Caco-2 (cell line): ENCODE measurements around the gene AKR1C3. TPM values are rescaled to one million over a fixed set of nuclear protein-coding genes. Genes with fewer than 3 reads are reported as not detected.
"Not testable (repeated sequence)": the region's sequence is repeated elsewhere in the genome, so short reads cannot be mapped to it uniquely, and the experiment has no call there.

ENCODE experiments used
- BruUV-seq: library from RNA; stranded (reverse); fragments of 400-500 nt; replicated peaks from 2 replicates; lab custom pipeline; 2021; lab: Mats Ljungman, UMichigan
- CTCF ChIA-PET: fragments of 300-600 bp; sonication (Branson Sonifier 250); formaldehyde crosslinking; loops from one replicate; lab custom pipeline; 2022; ENCODE audit warnings: antibody characterized with exemption; lab: Charles Lee
- POLR2A ChIA-PET: fragments of 300-600 bp; sonication (Branson Sonifier 250); formaldehyde crosslinking; loops from one replicate; lab custom pipeline; 2022; ENCODE audit warnings: antibody characterized with exemption; lab: Charles Lee
- DNase-seq, 2 experiments: peaks; one replicate each; pipeline versions ENCODE4 v3.0.0 to v3.0.0-alpha.2; 2020 to 2022
- H3K27me3 ChIP-seq: replicated peaks from 2 replicates; pipeline ENCODE4 v1.6.0; 2011; ENCODE audit warnings: low read length; ENCODE audit not compliant: control insufficient read depth, insufficient read depth
- H3K36me3 ChIP-seq: 2 replicates; pipeline ENCODE4 v1.5.1; 2011; ENCODE audit warnings: low read length; ENCODE audit not compliant: control insufficient read depth, insufficient read depth
- H3K4me1 ChIP-seq: fragments of 250-450 bp; sonication (Bioruptor Pico); 2 replicates; pipeline ENCODE4 v1.5.1; 2020; ENCODE audit warnings: mild to moderate bottlenecking
- H3K4me3 ChIP-seq: 2 replicates; pipeline ENCODE4 v1.5.1; 2011; ENCODE audit warnings: low read depth, mild to moderate bottlenecking, control low read depth, low read length
- H3K9me3 ChIP-seq: fragments of 250-450 bp; sonication (Bioruptor Pico); 2 replicates; pipeline ENCODE4 v1.5.1; 2020; ENCODE audit warnings: mild to moderate bottlenecking, moderate library complexity
- H3K27ac Mint-ChIP-seq: one replicate; pipeline ENCODE4 v1.8.0; 2022; ENCODE audit warnings: mixed read lengths; ENCODE audit not compliant: unreplicated experiment
- H3K27me3 Mint-ChIP-seq: one replicate; pipeline ENCODE4 v1.8.0; 2022; ENCODE audit warnings: mixed read lengths; ENCODE audit not compliant: insufficient read depth, unreplicated experiment
- H3K36me3 Mint-ChIP-seq: one replicate; pipeline ENCODE4 v1.8.0; 2022; ENCODE audit warnings: mild to moderate bottlenecking, mixed read lengths; ENCODE audit not compliant: insufficient read depth, unreplicated experiment
- H3K4me1 Mint-ChIP-seq: one replicate; pipeline ENCODE4 v1.8.0; 2022; ENCODE audit warnings: low read depth, mixed read lengths; ENCODE audit not compliant: unreplicated experiment
- H3K4me3 Mint-ChIP-seq: one replicate; pipeline ENCODE4 v1.8.0; 2022; ENCODE audit warnings: mild to moderate bottlenecking, moderate library complexity, mixed read lengths; ENCODE audit not compliant: unreplicated experiment
- H3K9me3 Mint-ChIP-seq: one replicate; pipeline ENCODE4 v1.8.0; 2022; ENCODE audit warnings: mixed read lengths; ENCODE audit not compliant: unreplicated experiment
- intact Hi-C: fragments of 100-400 bp; cut with micrococcal nuclease; formaldehyde crosslinking; loops from one replicate; pipeline ENCODE4 v1.10.0; 2022; ENCODE audit not compliant: unreplicated experiment
- total RNA-seq: library from RNA; stranded (reverse); gene quantifications from 2 replicates; pipeline ENCODE4 v1.2.3, GENCODE V29; 2022
- TF ChIP-seq, protein P1 (sequence below), 2 experiments: fragments of 200-600 bp in 1 of 2; IDR thresholded peaks; 1 replicate in 1 of 2; 2 replicates in 1 of 2; pipeline versions ENCODE4 v1.5.1 to v1.8.0; 2011 to 2022; ENCODE audit warnings: antibody characterized with exemption in 1 of 2, control low read depth in 1 of 2, inconsistent platforms in 1 of 2, low read depth in 1 of 2, low read length in 1 of 2, mild to moderate bottlenecking in 1 of 2, moderate library complexity in 1 of 2; ENCODE audit not compliant: insufficient read depth in 1 of 2, severe bottlenecking in 1 of 2, unreplicated experiment in 1 of 2

The AKR1C3 gene
- total RNA-seq, 1 experiment from 2014 or later, result 115 TPM

- no peak overlapping the region for H3K27ac Mint-ChIP-seq
- H3K4me1 ChIP-seq, result no peaks in the 10 kb centered on the region
- ChIA-PET POLR2A (interaction anchor here (0.6 kb wide), 1 partner anchor 636 kb away, joined by 7 read pairs; no protein-coding TSS in a partner anchor), CTCF (no interaction called here)
- intact Hi-C loops, result loop anchor here (5.0 kb wide), 1 partner anchor 39 kb away; no protein-coding TSS in a partner anchor
- no peaks in the 10 kb centered on the region; the same call in 1 of the 2 replicates for H3K9me3 ChIP-seq
- H3K27me3 Mint-ChIP-seq, result no peaks in the 10 kb centered on the region
- no peaks in the 10 kb centered on the region for H3K4me1 Mint-ChIP-seq
- peaks cover 12% of the 10 kb centered on the region for H3K36me3 Mint-ChIP-seq
- no peak overlapping the region for H3K4me3 Mint-ChIP-seq
- BruUV-seq, result no TSS peak
- no peak for DNase-seq
- peaks cover 2% of the 10 kb centered on the region; the same call in 1 of the 2 replicates for H3K36me3 ChIP-seq
- H3K9me3 Mint-ChIP-seq, result peaks cover 15% of the 10 kb centered on the region
- H3K4me3 ChIP-seq, result no peak overlapping the region
- H3K27me3 ChIP-seq, result no peaks in the 10 kb centered on the region
- TF ChIP-seq, protein P1, sequence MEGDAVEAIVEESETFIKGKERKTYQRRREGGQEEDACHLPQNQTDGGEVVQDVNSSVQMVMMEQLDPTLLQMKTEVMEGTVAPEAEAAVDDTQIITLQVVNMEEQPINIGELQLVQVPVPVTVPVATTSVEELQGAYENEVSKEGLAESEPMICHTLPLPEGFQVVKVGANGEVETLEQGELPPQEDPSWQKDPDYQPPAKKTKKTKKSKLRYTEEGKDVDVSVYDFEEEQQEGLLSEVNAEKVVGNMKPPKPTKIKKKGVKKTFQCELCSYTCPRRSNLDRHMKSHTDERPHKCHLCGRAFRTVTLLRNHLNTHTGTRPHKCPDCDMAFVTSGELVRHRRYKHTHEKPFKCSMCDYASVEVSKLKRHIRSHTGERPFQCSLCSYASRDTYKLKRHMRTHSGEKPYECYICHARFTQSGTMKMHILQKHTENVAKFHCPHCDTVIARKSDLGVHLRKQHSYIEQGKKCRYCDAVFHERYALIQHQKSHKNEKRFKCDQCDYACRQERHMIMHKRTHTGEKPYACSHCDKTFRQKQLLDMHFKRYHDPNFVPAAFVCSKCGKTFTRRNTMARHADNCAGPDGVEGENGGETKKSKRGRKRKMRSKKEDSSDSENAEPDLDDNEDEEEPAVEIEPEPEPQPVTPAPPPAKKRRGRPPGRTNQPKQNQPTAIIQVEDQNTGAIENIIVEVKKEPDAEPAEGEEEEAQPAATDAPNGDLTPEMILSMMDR (IDR thresholded peaks at IDR 0.05; ENCODE audit: insufficient read depth in 1 of 2, low read depth in 1 of 2, low read length in 1 of 2, severe bottlenecking in 1 of 2, unreplicated experiment in 1 of 2), result no peak
Observed at GRCh38 chr10:5107860-5108526, 13.8 kb downstream of the AKR1C3 start.

DNA sequence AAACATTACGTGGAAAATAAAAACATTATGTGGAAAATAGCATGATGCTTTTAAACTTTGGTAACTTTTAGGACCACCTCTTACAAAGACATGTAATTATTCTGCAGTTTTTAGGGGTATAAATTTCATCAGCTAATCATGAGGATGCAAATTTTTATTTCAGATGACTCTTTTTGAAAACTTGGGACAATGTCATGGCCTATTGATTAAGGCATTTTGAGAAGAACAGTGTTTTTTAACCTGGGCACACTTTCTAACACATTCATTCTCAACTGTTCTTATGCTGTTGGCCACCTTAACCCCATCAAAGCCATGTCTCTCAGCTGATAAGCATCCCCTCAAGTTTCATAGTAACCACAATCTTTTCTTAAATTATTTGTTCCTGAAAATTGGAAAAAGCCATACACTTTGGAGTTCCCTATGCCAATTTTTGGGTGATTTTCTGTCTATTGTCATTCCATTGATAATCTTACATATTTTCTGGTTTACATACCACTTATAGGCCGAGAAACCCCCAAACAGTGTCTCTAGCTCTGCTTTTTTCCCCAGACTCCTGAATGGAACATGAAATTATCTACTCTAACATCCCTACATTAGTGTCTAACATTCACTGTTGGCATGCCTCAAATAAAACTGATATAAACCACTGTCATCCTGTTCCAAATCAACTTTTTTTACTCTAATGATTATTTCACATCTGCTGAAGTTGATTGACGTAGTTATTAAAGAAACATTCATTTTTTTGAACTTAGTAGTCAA lies 14.6 kb downstream of the AKR1C3 start:
- Histone ChIP-seq H3K9me3 (no peaks in the 10 kb centered on the region; the same call in 1 of the 2 replicates), H3K4me1 (no peaks in the 10 kb centered on the region), H3K36me3 (no peaks in the 10 kb centered on the region), H3K27me3 (no peaks in the 10 kb centered on the region), H3K4me3 (no peak overlapping the region)
- H3K36me3 Mint-ChIP-seq, result peaks cover 8% of the 10 kb centered on the region
- H3K4me1 Mint-ChIP-seq, result no peaks in the 10 kb centered on the region
- BruUV-seq, result no TSS peak
- peaks cover 10% of the 10 kb centered on the region for H3K9me3 Mint-ChIP-seq
- ChIA-PET CTCF (no interaction called here), POLR2A (no interaction called here)
- no peak for DNase-seq
- TF ChIP-seq, protein P1 (IDR thresholded peaks at IDR 0.05; ENCODE audit: insufficient read depth in 1 of 2, low read depth in 1 of 2, low read length in 1 of 2, severe bottlenecking in 1 of 2, unreplicated experiment in 1 of 2), result no peak
- no peak overlapping the region for H3K4me3 Mint-ChIP-seq
- H3K27ac Mint-ChIP-seq, result no peak overlapping the region
- intact Hi-C loops, result loop anchor here (5.0 kb wide), 1 partner anchor 38 kb away; no protein-coding TSS in a partner anchor
- H3K27me3 Mint-ChIP-seq, result no peaks in the 10 kb centered on the region

GRCh38 chr10:5109861-5110260 lies 15.6 kb downstream of the AKR1C3 start:
- POLR2A ChIA-PET, H3K36me3 Mint-ChIP-seq, H3K4me1 Mint-ChIP-seq, CTCF ChIA-PET, H3K4me3 ChIP-seq, DNase-seq, H3K4me1 ChIP-seq, H3K9me3 ChIP-seq, H3K27me3 Mint-ChIP-seq, H3K27ac Mint-ChIP-seq, H3K4me3 Mint-ChIP-seq, BruUV-seq, H3K36me3 ChIP-seq, H3K27me3 ChIP-seq: not testable (repeated sequence)
- H3K9me3 Mint-ChIP-seq, result peaks cover 10% of the 10 kb centered on the region
- intact Hi-C loops, result loop anchor here (5.0 kb wide), 1 partner anchor 37 kb away; no protein-coding TSS in a partner anchor
